Gastroesophageal sphincter (tissue), 4 donors: ENCODE measurements around the gene CARS1. TPM values are rescaled to one million over a fixed set of nuclear protein-coding genes. Genes with fewer than 3 reads are reported as not detected.

Experiments
- ATAC-seq: fragments of 150-250 bp; one replicate; pipeline ENCODE4 v1.9.1; 2016; ENCODE audit warnings: mild to moderate bottlenecking, moderate library complexity
- H3K27ac ChIP-seq, 4 donors: fragments of 200-600 bp; sonication (generic) in 3 of 4; 1 replicate in 3 of 4; 2 replicates in 1 of 4; pipeline ENCODE4 v1.5.1; 2016 to 2019
- H3K27me3 ChIP-seq: fragments of 200-600 bp; sonication (generic); one replicate; pipeline ENCODE4 v1.5.1; 2019
- H3K36me3 ChIP-seq, 2 donors: fragments of 200-600 bp; sonication (generic); one replicate each; pipeline ENCODE4 v1.5.1; 2019; ENCODE audit warnings: control low read depth in 1 of 2
- H3K4me1 ChIP-seq, 3 donors: fragments of 200-600 bp; sonication (generic); 1 replicate in 2 of 3; 2 replicates in 1 of 3; pipeline ENCODE4 v1.5.1; 2016 to 2019; ENCODE audit warnings: control low read depth in 2 of 3
- H3K4me3 ChIP-seq, 2 donors: fragments of 200-600 bp; sonication (generic); one replicate each; pipeline ENCODE4 v1.5.1; 2019; ENCODE audit warnings: mild to moderate bottlenecking in 1 of 2, moderate library complexity in 1 of 2
- H3K9me3 ChIP-seq, 3 donors: fragments of 200-600 bp; sonication (generic); one replicate each; pipeline ENCODE4 v1.5.1; 2017 to 2019; ENCODE audit warnings: control low read depth in 2 of 3
- EP300 ChIP-seq: sonication (generic); formaldehyde crosslinking; IDR thresholded peaks from one replicate; pipeline ENCODE4 v1.6.1; 2017; ENCODE audit warnings: antibody characterized with exemption, mild to moderate bottlenecking
- POLR2A ChIP-seq, 2 donors: fragments of 450-650 bp; IDR thresholded peaks; one replicate each; pipeline ENCODE4 v1.6.1; 2017; ENCODE audit warnings: antibody characterized with exemption in 2 of 2, mild to moderate bottlenecking in 2 of 2, moderate library complexity in 1 of 2
- POLR2AphosphoS5 ChIP-seq: sonication (generic); formaldehyde crosslinking; IDR thresholded peaks from one replicate; pipeline ENCODE4 v1.6.1; 2017; ENCODE audit warnings: antibody characterized with exemption
- WGBS, 2 donors: methylation state at CpG; one replicate each; pipeline ENCODE4 v1.1.5; 2018; ENCODE audit warnings: low coverage in 1 of 2; 5-methylcytosine and 5-hydroxymethylcytosine counted together
- total RNA-seq, 4 donors: library from RNA; depleted of rRNA; stranded (reverse); fragments of >200 nt; gene quantifications; one replicate each; pipeline ENCODE4 v1.1.0, GENCODE V29; 2016
- TF ChIP-seq, protein P1 (sequence below), 4 experiments: fragments of 200-600 bp in 2 of 4; fragments of 450-650 bp in 2 of 4; sonication (generic) in 1 of 4; IDR thresholded peaks; one replicate each; pipeline ENCODE4 v1.5.1; 2017 to 2019; ENCODE audit warnings: antibody characterized with exemption in 4 of 4, mild to moderate bottlenecking in 2 of 4, moderate library complexity in 2 of 4

The CARS1 gene
- total RNA-seq, 4 donors from 2014 or later: 29.1 to 41.5 (median 31.2) TPM

DNA sequence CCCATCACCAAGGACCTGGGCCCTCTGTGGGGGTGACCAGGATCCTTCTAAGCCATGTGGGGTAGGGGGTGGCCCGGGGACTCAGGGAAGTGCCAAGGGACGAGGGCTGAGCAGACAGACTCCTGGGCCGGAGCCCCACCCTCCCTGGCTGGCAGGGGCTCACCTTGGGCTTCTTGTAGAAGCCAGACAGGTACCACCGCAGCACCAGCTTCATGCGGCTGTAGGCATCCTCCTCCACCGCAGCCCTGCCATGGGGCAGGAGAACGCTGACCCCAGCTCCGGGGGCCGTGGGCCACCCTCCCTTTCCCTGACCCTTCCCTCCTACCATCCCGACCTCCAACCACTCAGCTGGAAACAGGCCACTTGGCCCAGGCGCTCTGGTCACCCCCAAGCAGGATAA lies 45.9 kb upstream of the CARS1 start:
- peaks cover 0 to 94% of the 10 kb centered on the region in 2 donors for H3K36me3 ChIP-seq
- H3K4me1 ChIP-seq: peaks cover 0 to 12% (median 0%) of the 10 kb centered on the region in 3 donors
- no peaks in the 10 kb centered on the region for H3K9me3 ChIP-seq
- no peak overlapping the region for H3K27ac ChIP-seq
- ATAC-seq: no peak
- no peak overlapping the region for H3K4me3 ChIP-seq
- TF ChIP-seq EP300 (no peak), POLR2AphosphoS5 (no peak), POLR2A (IDR thresholded peaks at IDR 0.05) (no peak)
- TF ChIP-seq, protein P1, sequence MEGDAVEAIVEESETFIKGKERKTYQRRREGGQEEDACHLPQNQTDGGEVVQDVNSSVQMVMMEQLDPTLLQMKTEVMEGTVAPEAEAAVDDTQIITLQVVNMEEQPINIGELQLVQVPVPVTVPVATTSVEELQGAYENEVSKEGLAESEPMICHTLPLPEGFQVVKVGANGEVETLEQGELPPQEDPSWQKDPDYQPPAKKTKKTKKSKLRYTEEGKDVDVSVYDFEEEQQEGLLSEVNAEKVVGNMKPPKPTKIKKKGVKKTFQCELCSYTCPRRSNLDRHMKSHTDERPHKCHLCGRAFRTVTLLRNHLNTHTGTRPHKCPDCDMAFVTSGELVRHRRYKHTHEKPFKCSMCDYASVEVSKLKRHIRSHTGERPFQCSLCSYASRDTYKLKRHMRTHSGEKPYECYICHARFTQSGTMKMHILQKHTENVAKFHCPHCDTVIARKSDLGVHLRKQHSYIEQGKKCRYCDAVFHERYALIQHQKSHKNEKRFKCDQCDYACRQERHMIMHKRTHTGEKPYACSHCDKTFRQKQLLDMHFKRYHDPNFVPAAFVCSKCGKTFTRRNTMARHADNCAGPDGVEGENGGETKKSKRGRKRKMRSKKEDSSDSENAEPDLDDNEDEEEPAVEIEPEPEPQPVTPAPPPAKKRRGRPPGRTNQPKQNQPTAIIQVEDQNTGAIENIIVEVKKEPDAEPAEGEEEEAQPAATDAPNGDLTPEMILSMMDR (IDR thresholded peaks at IDR 0.05): no peak
- WGBS, 2 donors: 88 to 100% methylated on average over 1 to 8 of the region's 11 CpGs
- no peaks in the 10 kb centered on the region for H3K27me3 ChIP-seq

DNA sequence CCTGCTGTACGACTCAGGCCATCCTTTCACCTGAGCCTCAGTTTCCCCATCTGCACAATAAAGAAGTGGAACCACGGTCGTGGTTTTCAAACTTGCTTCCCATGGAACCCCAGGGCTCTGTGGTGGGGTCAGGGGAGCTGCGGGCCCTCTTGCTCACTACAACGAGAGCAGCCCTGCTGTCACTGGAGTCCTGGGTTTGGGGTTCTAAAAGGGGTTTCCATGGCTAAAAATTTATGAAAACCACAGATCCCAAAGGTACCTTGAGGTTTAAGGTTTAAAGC lies 45.4 kb upstream of the CARS1 start:
- WGBS, 2 donors: 80% methylated on average over 1 of the region's 5 CpGs; no CpG with 5 or more reads in 1 of the 2 donors
- Histone ChIP-seq H3K27me3 (no peaks in the 10 kb centered on the region), H3K9me3 (no peaks in the 10 kb centered on the region), H3K4me3 (no peak overlapping the region), H3K36me3 (peaks cover 0 to 94% of the 10 kb centered on the region in 2 donors), H3K27ac (no peak overlapping the region), H3K4me1 (peaks cover 0 to 12% (median 0%) of the 10 kb centered on the region in 3 donors)
- TF ChIP-seq, protein P1 (IDR thresholded peaks at IDR 0.05): no peak
- no peak for ATAC-seq

DNA sequence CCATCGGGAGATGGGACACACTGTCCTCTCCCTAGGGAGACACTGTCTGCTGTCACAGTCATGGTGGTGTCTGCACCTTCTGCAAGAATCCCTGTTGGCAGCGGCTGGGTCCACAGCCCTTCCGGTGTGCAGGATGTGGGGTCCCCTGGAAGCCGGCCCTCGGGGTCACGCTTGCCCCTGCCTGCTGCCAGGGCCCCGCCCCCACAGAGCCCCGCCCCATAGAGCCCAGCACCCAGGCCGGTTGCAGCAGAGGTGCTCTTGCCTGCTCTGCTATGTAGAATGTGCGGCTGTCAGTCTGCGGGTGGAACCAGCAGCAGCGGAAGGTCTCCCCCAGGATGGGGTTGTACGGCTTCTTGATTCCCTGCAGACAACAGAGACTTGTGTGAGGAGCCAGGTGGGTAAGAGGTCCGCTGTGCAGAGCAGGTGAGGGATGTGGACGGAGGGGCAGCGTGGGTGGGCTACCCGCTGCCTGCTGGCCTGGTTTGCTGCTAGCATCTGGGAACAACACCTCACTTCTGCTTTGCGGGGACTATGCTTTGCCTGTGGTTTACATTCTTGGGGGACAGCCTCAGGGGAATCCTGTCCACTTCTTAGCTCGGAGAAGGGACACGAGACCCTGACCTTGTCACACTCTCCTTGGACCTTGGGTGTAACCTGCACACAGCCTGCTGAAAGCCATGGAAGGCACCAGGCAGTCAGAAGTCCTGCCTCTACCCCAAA lies 44.9 kb upstream of the CARS1 start:
- H3K9me3 ChIP-seq: no peaks in the 10 kb centered on the region
- no CpG with 5 or more reads among the region's 20 CpGs for WGBS, 2 donors
- no peak for ATAC-seq
- H3K4me3 ChIP-seq: no peak overlapping the region
- peaks cover 0 to 94% of the 10 kb centered on the region in 2 donors for H3K36me3 ChIP-seq
- H3K27me3 ChIP-seq: no peaks in the 10 kb centered on the region
- H3K27ac ChIP-seq: no peak overlapping the region
- TF ChIP-seq, protein P1 (IDR thresholded peaks at IDR 0.05): no peak
- peaks cover 0 to 12% (median 0%) of the 10 kb centered on the region in 3 donors for H3K4me1 ChIP-seq

DNA sequence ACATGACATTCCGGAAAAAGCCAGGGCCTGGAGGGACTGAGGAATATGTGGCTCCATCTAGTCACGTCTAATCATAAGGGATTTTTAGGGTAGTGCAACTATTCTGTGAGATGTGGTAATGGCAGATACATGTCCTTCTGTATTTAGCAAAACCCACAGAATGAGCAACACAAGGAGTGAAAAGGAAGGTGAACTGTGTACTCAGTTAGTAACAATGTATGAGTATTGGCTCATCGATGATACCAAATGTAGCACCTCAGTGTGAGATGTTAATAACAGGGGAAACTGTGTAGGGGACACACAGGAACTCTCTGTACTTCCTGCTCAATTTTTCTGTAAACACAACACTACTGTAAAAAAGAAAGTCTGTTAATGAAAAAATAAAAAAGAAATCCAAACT lies 42.0 kb upstream of the CARS1 start:
- H3K27ac ChIP-seq: no peak overlapping the region
- H3K36me3 ChIP-seq: peaks cover 0 to 89% of the 10 kb centered on the region in 2 donors
- no peak overlapping the region for H3K4me3 ChIP-seq
- no peaks in the 10 kb centered on the region for H3K9me3 ChIP-seq
- no peaks in the 10 kb centered on the region for H3K27me3 ChIP-seq
- TF ChIP-seq, protein P1 (IDR thresholded peaks at IDR 0.05): no peak
- TF ChIP-seq EP300 (no peak), POLR2A (IDR thresholded peaks at IDR 0.05) (no peak), POLR2AphosphoS5 (no peak)
- ATAC-seq: no peak
- WGBS, 2 donors: 75 to 89% methylated on average over 3 of the region's 3 CpGs
- peaks cover 0 to 31% (median 0%) of the 10 kb centered on the region in 3 donors for H3K4me1 ChIP-seq

DNA sequence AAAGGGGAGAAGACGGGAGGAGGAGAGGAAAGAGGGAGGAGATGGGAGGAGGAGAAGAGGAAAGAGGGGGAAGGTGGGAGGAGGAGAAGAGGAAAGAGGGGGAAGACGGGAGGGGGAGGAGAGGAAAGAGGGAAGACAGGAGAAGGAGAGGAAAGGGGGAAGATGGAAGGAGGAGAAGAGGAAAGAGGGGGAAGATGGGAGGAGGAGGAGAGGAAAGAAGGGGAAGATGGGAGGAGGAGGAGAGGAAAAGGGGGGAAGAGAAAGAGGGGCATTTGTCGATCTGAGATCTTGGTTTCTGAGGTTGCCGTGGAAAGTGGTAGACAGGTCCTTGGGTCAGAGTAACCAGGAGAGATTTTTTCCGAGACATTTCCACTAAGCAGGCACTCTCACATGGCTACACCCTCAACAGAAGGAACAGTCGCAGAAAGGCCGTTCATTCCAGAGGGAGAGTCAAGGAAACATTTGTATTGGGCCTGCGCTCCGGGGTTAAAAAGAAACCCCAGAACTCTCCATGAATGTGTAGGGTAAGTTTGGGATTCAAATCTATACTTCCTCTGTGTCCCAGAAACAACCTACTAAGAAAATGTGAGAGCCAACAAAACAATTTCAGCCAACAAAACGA lies 39.8 kb upstream of the CARS1 start:
- Histone ChIP-seq H3K27ac (no peak overlapping the region), H3K4me1 (peaks cover 0 to 46% (median 0%) of the 10 kb centered on the region in 3 donors), H3K9me3 (no peaks in the 10 kb centered on the region), H3K36me3 (peaks cover 0 to 92% of the 10 kb centered on the region in 2 donors), H3K27me3 (no peaks in the 10 kb centered on the region), H3K4me3 (no peak overlapping the region)
- 75 to 88% methylated on average over 8 to 10 of the region's 10 CpGs for WGBS, 2 donors
- TF ChIP-seq, protein P1 (IDR thresholded peaks at IDR 0.05): no peak
- TF ChIP-seq POLR2A (IDR thresholded peaks at IDR 0.05): no peak
- no peak for TF ChIP-seq POLR2AphosphoS5
- no peak for TF ChIP-seq EP300
- no peak for ATAC-seq
